SH-SY5Y (cell line): ENCODE results near the gene PDPN.

Experiments used
- GATA2 ChIP-seq: IDR thresholded peaks from 2 replicates; pipeline ENCODE4 v1.6.1; 2011; ENCODE audit warnings: mild to moderate bottlenecking, low read depth, low read length
- GATA3 ChIP-seq: IDR thresholded peaks from 2 replicates; pipeline ENCODE4 v1.6.1; 2011; ENCODE audit warnings: low read depth, mild to moderate bottlenecking, low read length, moderate library complexity

Gene PDPN

DNA sequence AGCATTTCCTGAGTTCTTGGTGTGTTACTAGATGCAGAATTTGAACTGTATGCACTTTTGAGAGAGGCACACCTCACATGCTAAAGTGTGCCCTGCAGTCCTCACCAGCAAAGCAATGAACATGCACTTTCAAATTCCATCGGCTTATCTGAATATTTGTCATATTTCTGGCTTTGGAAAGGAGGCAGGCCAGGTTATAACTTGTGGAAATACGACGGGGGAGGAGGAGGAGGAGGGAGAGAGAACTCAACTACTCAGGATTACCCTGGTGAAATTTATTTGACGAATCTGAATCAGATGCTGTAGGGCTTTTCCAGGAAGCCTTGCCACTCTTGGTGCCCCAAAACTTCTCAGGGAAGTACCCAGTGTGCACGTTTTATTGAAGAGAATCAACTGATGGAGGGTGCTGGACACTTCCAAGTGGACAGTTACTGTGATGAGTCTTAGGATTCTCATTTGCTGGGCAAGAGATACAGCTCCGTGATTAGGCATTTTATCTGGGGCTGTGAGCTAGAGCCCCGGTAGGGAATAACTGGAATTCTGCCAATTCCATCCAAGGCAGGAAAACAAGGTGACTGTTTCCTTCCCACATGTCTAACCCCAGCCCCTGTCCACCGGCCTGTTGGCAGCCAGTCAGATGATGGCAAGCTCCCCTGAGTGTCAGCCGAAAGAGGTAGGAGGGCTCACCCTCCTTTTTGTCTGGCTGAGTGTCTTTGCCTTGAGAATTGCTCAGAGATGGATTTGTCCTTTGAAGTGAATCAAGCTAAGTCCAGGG is 3.8 kb downstream of the PDPN start:
- no peak for TF ChIP-seq GATA3
- no peak for TF ChIP-seq GATA2

DNA sequence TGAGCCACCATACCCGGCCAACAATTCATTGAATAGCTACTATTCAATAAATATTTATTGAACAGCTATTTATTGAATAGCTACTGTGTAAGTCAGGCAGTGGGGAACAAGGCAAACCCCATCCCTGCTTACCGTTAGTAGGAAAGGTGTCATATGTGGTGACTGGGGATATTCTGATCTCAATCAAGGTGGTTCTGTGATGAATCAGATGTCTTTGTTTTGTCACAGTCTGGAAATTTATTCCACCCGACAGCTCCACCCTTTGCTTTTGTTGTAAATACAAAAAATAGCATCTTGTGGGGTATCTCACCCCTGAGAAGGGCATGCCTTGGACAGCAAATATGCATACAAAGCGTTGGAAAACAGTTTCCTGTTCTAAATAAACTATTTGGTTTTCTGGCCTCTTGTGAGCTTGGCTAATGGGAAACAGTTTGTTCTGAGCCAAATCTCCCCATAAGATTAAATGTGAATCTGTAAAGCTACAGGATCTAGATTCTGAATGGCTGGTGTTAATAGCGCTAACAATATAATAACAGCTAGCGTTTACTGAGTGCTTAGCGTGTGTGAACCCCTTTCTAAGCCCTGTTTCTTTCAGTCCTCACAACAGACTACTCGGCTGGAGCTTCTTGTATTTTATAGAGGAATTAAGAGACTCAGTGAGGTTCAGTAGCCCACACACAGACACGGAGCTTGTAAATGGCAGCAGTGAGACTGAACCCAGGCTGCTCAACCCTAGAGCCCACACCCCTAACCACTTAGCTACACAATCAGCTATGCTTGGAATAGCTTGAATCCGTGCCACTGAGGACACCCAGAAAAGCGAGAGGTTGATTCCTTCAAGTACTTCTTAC is 5.5 kb downstream of the PDPN start:
- TF ChIP-seq GATA2 (no peak), GATA3 (no peak)

DNA sequence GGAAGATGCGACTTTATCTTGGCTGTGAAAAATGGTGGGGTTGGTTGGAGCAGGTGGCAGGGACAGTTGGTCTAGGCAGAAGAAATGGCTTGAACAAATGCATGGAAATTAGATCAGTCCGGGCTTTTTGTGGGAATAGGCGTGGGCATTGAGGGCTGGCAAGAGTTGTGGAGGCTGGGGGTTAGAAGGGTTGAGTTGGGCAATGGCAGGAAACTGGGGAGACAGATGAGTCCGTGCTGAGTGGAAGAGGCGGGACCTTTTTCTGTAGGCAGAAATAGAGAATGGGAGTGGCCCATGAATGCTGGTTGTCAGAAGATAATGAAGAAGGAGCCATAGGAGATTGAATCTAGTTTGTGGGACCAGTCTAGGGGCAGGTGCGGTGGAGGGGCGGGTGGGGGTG is 6.9 kb downstream of the PDPN start:
- no peak for TF ChIP-seq GATA2
- no peak for TF ChIP-seq GATA3

DNA sequence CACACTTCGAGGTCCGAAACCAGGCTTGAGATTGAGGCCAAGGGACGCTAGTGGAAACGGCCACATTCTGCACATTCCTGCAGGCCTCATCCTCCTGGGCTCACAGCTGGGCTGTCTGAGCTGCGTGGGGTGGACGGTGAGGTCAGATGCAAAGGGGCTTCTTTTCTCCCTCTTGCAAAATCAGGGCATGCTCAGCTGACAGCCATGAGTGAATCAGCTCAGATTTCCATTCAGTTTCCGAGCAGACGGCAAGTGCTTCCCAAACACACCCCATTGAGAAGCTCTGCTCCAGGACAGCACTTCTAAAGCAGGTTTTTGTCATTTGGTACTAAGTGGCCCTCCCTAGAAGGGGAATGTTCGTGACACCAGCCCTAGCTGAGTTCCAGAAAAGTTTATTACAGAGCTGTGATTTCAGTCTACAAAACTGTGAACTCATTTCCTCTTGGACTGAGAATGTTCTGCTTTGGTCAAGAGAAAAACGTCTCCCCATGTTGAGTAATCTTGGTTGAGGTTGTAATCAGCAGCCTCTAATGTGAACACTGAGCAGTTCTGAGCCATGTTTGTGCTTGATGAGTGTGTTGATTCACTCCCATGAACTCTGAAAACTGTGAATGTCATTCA is 10.0 kb downstream of the PDPN start:
- no peak for TF ChIP-seq GATA2
- TF ChIP-seq GATA3, result no peak

DNA sequence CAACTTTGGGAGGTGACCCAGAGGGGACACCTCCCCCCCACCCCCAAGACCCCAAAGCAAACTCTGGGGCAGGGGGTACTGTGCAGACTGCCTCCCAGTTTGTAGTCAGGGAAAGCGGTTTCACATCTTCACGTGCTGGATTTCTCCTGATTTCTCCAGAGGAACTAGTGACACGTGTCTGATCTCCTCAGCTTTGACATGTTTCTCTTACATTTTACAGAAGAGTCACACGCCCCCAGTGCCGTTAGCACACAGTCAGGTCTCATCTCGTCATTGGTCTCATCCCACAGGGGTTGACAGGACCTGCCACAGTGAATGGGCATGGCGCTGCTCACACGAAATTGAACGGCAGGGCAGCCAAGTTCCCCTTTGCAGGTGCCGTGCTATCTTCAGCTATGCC is 11.8 kb downstream of the PDPN start:
- TF ChIP-seq GATA3 (no peak), GATA2 (no peak)

DNA sequence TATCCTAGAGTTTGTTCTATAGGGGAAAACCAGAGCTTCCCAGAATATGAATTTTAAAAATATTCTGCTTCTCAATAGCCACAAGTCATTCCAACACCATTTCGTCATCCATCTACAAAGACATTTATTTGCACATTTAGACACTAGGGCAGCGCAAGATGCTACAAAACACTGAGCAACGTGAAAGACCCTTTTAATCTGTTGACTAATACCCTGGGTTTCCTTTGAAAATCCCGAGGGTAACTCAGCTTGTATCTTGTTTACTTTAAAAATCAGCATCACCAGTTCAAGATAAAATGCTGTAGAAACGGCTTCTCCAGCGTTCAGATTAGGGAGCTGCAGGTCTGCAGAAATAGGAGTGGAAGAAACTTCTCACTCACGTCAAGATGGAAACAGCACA is 13.5 kb downstream of the PDPN start:
- TF ChIP-seq GATA2 (no peak), GATA3 (no peak)

DNA sequence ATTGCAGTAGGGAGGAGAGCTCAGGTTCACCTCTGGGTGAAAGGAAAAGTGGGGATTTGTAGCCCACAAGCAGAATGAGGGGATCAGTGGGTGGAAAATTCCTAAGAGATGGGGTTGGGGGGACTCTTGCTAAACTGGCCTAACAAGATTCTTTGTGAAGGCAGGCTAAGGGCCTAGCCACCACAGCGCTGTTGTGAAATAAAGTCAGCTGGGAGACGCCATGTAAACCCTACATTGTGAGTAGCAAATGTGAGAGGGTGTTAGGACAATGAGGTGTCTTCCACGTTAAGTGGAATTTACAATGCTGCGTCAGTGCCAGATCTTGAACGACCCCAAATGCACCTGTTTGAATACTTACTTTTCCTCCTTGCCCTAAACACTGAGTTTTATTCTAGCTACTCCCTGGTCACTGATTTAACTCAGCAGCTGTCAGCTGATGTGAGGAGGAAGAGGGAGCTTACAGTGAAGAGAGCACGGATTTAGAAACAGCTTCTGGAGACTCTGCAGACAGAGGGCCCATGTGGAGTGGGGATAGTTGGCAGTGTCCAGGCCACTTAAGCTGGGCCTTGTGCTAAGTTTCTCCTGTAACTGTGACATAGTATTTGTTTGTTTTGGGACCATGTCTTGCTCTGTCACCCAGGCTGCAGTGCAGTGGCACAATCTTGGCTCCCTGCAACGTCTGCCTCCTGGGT is 17.3 kb downstream of the PDPN start:
- TF ChIP-seq GATA3 (no peak), GATA2 (no peak)

DNA sequence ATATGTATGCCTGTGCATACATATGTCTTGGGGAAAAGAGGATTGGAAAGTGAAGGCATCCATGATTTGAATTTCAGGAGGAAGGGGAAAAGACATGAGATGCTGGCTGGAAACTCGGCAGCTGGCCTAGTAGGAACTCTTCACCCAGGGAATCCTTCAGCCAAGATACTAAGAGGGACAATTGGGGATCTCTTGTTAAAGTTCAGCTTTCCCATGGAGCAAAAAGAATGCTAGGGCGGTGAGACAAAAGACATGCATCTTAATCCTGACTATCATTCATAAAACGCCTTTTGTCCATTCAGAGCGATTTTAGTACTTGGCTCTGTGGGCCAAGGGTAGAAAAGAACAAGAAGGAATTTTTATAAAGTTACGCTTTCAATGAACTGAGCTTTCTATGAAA is 20.5 kb downstream of the PDPN start:
- TF ChIP-seq GATA3, result no peak
- TF ChIP-seq GATA2, result no peak

DNA sequence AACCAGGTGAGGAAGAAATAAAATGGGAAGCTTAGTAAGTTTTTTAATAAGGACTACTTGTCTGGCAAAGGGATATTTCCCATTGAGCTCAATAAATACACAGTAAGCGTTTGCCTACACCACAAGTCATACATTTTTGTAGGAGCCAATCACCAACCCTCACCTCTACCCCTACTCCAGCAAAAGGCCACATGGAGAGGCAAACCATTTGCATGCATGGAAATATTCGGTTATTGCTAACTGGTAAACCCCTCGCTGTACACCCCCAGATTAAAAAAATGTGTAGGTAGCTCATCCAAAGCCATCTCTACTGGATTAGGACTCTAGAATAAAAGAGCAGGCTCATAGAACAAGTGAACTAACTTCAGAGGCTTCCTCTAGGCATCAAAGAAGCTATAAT is 21.1 kb downstream of the PDPN start:
- TF ChIP-seq GATA3 (no peak), GATA2 (no peak)

DNA sequence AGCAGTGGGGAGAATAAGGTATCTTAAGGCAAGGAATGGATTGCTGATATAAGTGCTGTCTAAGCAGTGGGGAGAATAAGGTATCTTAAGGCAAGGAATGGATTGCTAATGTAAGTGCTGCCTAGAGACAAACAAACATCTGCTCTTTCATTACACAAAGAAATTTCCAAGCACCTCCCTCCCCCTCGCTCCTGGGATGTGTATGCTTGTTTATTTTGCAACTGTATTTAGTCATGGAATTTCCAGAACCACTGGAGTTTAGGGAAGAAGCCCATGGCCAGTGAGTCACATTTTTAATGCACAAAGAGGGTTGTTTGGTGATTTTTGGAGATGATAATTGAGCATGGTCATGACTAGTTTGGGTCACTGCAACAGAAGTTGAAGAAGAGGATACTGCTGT is 21.5 kb downstream of the PDPN start:
- TF ChIP-seq GATA3, result no peak
- no peak for TF ChIP-seq GATA2

DNA sequence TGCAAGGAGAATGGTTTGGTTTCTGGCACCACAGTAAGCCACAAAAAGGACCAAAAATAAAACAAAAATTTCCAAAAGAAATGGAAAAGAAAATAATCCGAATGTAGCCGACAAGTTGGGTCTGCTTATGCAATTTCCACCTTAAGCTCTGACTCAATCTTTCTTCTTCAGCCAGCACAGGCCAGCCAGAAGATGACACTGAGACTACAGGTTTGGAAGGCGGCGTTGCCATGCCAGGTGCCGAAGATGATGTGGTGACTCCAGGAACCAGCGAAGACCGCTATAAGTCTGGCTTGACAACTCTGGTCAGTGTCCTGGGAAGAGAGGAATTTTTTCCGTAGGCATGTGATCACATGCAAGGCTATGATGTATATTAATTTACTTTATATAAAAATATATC is 23.4 kb downstream of the PDPN start:
- no peak for TF ChIP-seq GATA2
- no peak for TF ChIP-seq GATA3

DNA sequence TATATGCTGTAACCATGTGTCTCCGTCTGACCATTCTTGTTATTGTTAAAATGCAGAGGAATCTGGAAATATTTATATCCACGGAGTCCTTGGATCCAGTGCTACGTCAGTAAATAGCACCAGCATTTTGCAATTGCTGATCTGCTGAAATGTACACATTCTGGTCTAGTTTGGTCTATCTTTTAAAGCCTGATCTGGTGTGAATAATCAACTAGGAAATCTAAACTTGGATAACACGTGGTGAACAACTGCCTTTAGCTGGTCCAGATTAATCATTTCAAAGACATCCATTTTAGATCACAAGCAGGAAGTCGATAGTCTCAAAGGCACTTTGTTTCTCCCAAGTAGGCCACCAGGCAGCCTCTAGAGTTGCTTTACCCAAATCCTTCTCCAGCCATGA is 32.6 kb downstream of the PDPN start:
- TF ChIP-seq GATA2 (no peak), GATA3 (no peak)

DNA sequence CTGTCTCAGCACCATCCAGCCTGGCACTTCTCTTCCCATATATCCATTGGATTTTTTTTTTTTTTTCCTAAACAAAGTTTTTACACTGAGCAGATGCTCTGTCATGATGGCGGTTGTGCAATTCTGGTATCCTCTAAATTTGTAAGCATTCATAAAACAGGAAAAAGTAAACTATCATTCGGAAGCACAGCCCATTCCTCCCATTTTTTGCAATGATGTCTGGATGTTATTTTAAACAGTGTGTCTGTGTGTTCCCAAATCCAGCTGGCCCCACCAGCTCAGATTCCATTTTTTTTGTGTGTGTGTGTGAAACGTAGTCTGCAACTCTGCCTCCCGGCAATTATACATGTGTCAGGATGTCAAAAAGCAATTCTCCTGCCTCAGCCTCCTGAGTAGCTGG is 33.5 kb downstream of the PDPN start:
- no peak for TF ChIP-seq GATA2
- TF ChIP-seq GATA3, result no peak

DNA sequence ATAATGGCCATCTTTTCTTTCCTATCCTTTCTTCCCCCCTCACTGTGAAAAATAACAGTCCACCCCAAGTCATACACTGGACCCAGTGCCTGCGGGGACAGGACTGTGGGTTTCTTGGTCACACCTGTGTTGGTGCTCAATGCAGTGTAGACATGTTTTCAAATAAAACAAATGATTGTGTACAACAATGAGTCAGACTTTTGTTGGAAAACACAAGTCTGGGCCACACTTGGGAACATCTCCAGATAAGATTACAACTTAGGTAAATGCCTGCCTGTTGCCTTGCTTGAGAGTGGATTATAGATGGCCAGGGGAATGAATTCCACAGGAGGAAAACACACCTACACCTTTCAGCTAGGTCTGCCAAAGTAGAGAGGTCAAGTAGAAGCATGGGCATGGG is 34.1 kb downstream of the PDPN start:
- TF ChIP-seq GATA3 (no peak), GATA2 (no peak)
